OCI-M2 (cell line): ENCODE data around the gene CDC42.
"Not testable (repeated sequence)": the region's sequence is repeated elsewhere in the genome, so short reads cannot be mapped to it uniquely, and the experiment has no call there.

Source experiments
- DNase-seq: peaks from one replicate; lab custom pipeline; 2025; ENCODE audit not compliant: unreplicated experiment; lab: John Stamatoyannopoulos, UW

Gene CDC42

DNA sequence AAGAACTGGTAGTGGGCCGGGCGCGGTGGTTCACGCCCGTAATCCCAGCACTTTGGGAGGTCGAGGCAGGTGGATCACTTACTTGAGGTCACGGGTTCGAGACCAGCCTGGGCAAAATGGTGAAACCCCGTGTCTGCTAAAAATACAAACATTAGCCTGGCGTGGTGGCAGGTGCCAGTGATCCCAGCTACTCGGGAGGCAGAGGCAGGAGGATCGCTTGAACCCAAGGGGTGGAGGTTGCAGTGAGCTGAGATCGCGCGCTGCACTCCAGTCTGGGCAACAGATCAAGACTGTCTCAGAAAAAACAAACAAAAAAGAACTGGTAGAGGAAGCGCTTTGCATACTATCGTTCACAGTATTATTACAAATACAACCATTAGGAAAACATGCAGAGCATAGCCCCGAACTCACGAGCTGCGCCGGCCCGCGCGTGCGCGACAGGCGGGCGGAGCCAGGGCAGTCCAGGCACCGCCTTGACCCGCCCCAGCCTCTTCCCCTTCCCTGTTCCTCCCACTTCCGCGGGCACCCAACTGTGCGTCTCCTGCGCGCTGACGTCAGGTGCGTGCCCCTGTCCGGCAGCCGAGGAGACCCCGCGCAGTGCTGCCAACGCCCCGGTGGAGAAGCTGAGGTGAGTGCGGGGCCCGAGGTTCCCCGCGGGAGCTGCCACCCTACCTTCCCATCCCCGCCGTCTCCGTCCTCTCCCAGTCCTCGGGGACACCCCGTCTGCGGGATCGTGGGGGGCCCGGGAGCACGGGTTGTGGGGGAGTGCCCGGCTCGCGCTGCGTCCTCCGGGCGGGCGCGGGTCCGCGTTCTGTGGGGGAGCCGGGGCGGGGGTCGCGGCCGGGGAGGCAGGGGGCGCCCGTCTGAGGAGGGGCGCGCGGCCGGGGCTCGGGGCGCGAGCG, at the start of gene CDC42:
Gene CDC42, plus strand, starts transcription at position 595 of the 902 bp plus-strand sequence. CDS start 25,770 bp downstream, outside the sequence.
- DNase-seq: peak; percentile 49

GRCh38 chr1:22002875-22003274, 49.6 kb upstream of the CDC42 start:
- DNase-seq: not testable (repeated sequence)

DNA sequence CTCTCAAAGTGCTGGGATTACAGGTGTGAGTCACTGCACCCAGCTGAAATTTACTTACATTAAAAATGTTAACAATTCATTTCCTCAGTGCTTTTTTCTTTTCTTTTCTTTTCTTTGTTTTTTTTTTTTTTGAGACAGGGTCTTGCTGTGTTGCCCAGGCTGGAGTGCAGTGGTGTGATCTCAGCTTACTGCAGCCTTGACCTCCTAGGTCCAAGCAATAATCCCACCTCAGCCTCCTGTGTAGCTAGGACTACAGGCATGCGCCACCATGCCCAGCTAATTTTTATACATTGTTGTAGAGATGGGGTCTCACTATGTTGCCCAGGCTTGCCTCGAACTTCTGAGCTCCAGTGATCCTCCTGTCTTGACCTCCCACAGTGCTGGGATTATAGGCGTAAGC, 48.5 kb upstream of the CDC42 start:
- DNase-seq: not testable (repeated sequence)

DNA sequence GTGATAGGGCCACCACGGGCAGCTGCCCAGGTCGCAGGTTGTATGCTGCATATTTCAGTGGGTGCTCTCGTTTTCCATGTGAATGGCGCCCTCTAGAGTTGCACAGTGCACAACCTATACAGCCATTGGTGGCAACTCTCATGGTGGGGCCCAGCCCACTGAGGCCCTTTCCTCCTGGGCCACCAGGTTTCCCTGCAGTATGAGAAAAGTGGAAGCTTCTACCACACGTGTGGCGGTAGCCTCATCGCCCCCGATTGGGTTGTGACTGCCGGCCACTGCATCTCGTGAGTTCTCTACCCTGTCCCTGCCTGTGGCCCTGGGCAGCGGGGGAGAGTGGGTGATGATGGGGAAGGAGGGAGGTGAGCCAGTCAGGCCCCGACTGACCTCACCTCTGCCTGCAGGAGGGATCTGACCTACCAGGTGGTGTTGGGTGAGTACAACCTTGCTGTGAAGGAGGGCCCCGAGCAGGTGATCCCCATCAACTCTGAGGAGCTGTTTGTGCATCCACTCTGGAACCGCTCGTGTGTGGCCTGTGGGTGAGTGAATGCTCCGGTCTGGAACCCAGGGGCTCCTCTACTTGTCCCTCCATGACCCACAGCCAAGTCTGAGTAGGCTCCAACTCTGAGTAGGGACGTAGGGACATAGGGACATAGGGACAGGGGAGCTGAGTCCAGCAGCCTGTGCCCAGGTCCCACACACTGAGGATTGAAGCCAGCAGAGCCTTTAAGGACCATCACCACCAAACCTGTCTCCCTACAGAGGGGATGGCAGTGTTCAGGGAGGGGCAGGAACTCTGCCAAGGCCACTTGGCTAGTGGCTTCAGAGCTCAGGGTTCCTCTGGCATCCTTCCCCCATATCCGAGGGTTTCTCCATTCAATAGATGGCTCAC, 47.0 kb upstream of the CDC42 start:
- DNase-seq: not testable (repeated sequence)

DNA sequence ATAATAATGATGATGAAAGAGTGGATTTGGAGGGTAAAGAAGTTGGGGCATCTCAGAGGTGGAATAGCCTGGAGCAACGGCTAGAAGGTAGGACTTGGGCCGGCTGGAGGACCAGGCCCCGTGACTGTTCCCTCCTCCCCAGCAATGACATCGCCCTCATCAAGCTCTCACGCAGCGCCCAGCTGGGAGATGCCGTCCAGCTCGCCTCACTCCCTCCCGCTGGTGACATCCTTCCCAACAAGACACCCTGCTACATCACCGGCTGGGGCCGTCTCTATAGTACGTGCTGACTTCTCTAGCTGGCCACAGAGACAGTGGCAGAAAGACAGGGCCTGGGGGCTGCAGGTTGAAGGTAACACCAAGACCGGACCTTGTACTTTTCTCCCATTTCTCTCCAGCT, 45.8 kb upstream of the CDC42 start:
- not testable (repeated sequence) for DNase-seq

DNA sequence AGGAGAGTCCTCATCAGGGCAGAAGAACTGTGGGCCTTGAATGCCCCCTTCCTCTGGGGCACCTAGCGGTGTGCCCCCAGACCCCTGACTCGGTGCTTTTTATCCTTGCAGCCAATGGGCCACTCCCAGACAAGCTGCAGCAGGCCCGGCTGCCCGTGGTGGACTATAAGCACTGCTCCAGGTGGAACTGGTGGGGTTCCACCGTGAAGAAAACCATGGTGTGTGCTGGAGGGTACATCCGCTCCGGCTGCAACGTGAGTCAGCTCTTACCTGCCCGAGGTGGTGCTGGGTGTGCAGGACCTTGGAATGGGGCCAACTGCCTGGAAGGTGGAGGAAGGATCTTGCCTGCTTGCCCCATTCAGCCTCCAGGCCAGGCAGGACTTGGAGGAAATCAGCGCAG, 45.2 kb upstream of the CDC42 start:
- not testable (repeated sequence) for DNase-seq

GRCh38 chr1:22009566-22009965, 42.9 kb upstream of the CDC42 start:
- not testable (repeated sequence) for DNase-seq

- DNase-seq: not testable (repeated sequence)
Measured at GRCh38 chr1:22012752-22013151, 39.8 kb upstream of the CDC42 start.

GRCh38 chr1:22014575-22015206, 37.8 kb upstream of the CDC42 start:
- DNase-seq: not testable (repeated sequence)

- DNase-seq: peak; percentile 47
Measured at GRCh38 chr1:22018583-22019559, 33.6 kb upstream of the CDC42 start.

DNA sequence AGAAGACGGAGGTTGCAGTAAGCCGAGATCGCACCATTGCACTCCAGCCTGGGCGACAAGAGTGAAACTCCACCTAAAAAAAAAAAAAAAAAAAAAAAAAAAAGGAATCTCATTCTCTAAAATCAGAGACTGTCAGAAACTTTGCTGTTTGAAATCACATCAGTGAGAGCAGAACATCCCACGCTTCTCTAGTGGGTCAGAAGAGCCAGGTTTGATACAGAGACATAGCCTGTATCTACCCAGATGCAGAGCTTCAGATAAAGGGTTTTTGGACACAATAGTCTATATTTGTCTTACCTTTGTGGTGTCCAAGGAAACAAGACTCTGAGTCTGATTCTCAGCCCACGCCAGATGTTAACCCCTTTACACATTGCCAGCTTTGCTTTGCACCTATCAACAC, 31.4 kb upstream of the CDC42 start:
- no peak for DNase-seq

GRCh38 chr1:22024485-22025367, 27.8 kb upstream of the CDC42 start:
- no peak for DNase-seq

GRCh38 chr1:22025368-22026155, 26.9 kb upstream of the CDC42 start:
- DNase-seq: peak; percentile 61

- DNase-seq: no peak
Measured at GRCh38 chr1:22026924-22027289, 25.6 kb upstream of the CDC42 start.

GRCh38 chr1:22030057-22030456, 22.5 kb upstream of the CDC42 start:
- no peak for DNase-seq

DNA sequence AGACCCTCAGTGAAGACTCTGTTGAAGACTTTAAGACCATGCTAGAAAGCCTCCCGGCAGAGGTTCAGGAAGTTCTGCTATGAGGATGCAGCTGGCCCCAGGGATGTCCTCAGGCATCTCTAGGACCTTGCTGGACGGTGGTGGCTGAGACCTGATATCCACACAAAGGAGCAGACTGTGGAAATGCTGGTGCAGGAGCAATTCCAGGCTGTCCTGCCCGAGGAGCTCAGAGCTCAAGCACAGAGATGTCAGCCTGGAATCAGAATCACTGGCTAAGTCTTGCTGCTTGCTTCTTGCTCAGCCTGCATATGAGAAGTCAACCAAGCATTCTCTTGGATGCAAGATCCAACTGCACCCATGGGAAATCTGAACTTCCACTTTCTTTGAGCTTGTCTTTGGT, 22.0 kb upstream of the CDC42 start:
- DNase-seq: no peak

- no peak for DNase-seq
Measured at GRCh38 chr1:22031214-22031962, 21.1 kb upstream of the CDC42 start.

- not testable (repeated sequence) for DNase-seq
Measured at GRCh38 chr1:22034834-22035233, 17.7 kb upstream of the CDC42 start.
